ENCODE data around the gene PTGR2.
"Not testable (repeated sequence)": the region's sequence is repeated elsewhere in the genome, so short reads cannot be mapped to it uniquely, and the experiment has no call there.

Gene PTGR2

GRCh38 chr14:73833530-73834260 is 17.9 kb upstream of the PTGR2 start:
- H3K27me3 ChIP-seq (ENCODE audit: control insufficient read depth, insufficient read depth, low read length): no peaks in the 10 kb centered on the region
- H3K4me3 ChIP-seq (ENCODE audit: low read depth, low read length): no peak overlapping the region
- no peak overlapping the region for H3K27ac ChIP-seq (ENCODE audit: low read depth, low read length)
- no peaks in the 10 kb centered on the region for H3K9me3 ChIP-seq (ENCODE audit: control insufficient read depth, insufficient read depth, low read depth, low read length)
- H3K4me1 ChIP-seq (ENCODE audit: control insufficient read depth, insufficient read depth, low read length): peaks cover 19% of the 10 kb centered on the region
- H3K9ac ChIP-seq (ENCODE audit: low read length): no peak overlapping the region
- no peaks in the 10 kb centered on the region for H3K36me3 ChIP-seq (ENCODE audit: control insufficient read depth, insufficient read depth, low read length)

GRCh38 chr14:73834261-73834625 is 17.4 kb upstream of the PTGR2 start:
- H3K27me3 ChIP-seq (ENCODE audit: control insufficient read depth, insufficient read depth, low read length): no peaks in the 10 kb centered on the region
- no peak overlapping the region for H3K27ac ChIP-seq (ENCODE audit: low read depth, low read length)
- no peak overlapping the region for H3K4me3 ChIP-seq (ENCODE audit: low read depth, low read length)
- peaks cover 19% of the 10 kb centered on the region for H3K4me1 ChIP-seq (ENCODE audit: control insufficient read depth, insufficient read depth, low read length)
- no peaks in the 10 kb centered on the region for H3K9me3 ChIP-seq (ENCODE audit: control insufficient read depth, insufficient read depth, low read depth, low read length)
- H3K36me3 ChIP-seq (ENCODE audit: control insufficient read depth, insufficient read depth, low read length): no peaks in the 10 kb centered on the region
- H3K9ac ChIP-seq (ENCODE audit: low read length): no peak overlapping the region

GRCh38 chr14:73838293-73839034 is 13.2 kb upstream of the PTGR2 start:
- H3K36me3 ChIP-seq (ENCODE audit: control insufficient read depth, insufficient read depth, low read length); H3K9ac ChIP-seq (ENCODE audit: low read length); H3K27ac ChIP-seq (ENCODE audit: low read depth, low read length); H3K4me3 ChIP-seq (ENCODE audit: low read depth, low read length); H3K27me3 ChIP-seq (ENCODE audit: control insufficient read depth, insufficient read depth, low read length); H3K9me3 ChIP-seq (ENCODE audit: control insufficient read depth, insufficient read depth, low read depth, low read length): not testable (repeated sequence)
- peaks cover 17% of the 10 kb centered on the region for H3K4me1 ChIP-seq (ENCODE audit: control insufficient read depth, insufficient read depth, low read length)

- Histone ChIP-seq H3K9me3 (ENCODE audit: control insufficient read depth, insufficient read depth, low read depth, low read length) (no peaks in the 10 kb centered on the region), H3K9ac (ENCODE audit: low read length) (no peak overlapping the region), H3K36me3 (ENCODE audit: control insufficient read depth, insufficient read depth, low read length) (no peaks in the 10 kb centered on the region), H3K4me1 (ENCODE audit: control insufficient read depth, insufficient read depth, low read length) (no peaks in the 10 kb centered on the region), H3K27me3 (ENCODE audit: control insufficient read depth, insufficient read depth, low read length) (no peaks in the 10 kb centered on the region), H3K27ac (ENCODE audit: low read depth, low read length) (no peak overlapping the region), H3K4me3 (ENCODE audit: low read depth, low read length) (no peak overlapping the region)
Observed at GRCh38 chr14:73842201-73842600, 9.4 kb upstream of the PTGR2 start.

GRCh38 chr14:73842851-73843250 is 8.8 kb upstream of the PTGR2 start:
- no peaks in the 10 kb centered on the region for H3K9me3 ChIP-seq (ENCODE audit: control insufficient read depth, insufficient read depth, low read depth, low read length)
- H3K27me3 ChIP-seq (ENCODE audit: control insufficient read depth, insufficient read depth, low read length): no peaks in the 10 kb centered on the region
- H3K9ac ChIP-seq (ENCODE audit: low read length): no peak overlapping the region
- no peak overlapping the region for H3K27ac ChIP-seq (ENCODE audit: low read depth, low read length)
- H3K36me3 ChIP-seq (ENCODE audit: control insufficient read depth, insufficient read depth, low read length): no peaks in the 10 kb centered on the region
- H3K4me1 ChIP-seq (ENCODE audit: control insufficient read depth, insufficient read depth, low read length): no peaks in the 10 kb centered on the region
- H3K4me3 ChIP-seq (ENCODE audit: low read depth, low read length): no peak overlapping the region

- no peak overlapping the region for H3K9ac ChIP-seq (ENCODE audit: low read length)
- H3K4me1 ChIP-seq (ENCODE audit: control insufficient read depth, insufficient read depth, low read length): no peaks in the 10 kb centered on the region
Observed at GRCh38 chr14:73843296-73843695, 8.3 kb upstream of the PTGR2 start.

GRCh38 chr14:73846947-73847346 is 4.7 kb upstream of the PTGR2 start:
- no peak overlapping the region for H3K9ac ChIP-seq (ENCODE audit: low read length)
- no peaks in the 10 kb centered on the region for H3K36me3 ChIP-seq (ENCODE audit: control insufficient read depth, insufficient read depth, low read length)
- H3K9me3 ChIP-seq (ENCODE audit: control insufficient read depth, insufficient read depth, low read depth, low read length): no peaks in the 10 kb centered on the region
- H3K27ac ChIP-seq (ENCODE audit: low read depth, low read length): no peak overlapping the region
- peaks cover 6% of the 10 kb centered on the region for H3K4me1 ChIP-seq (ENCODE audit: control insufficient read depth, insufficient read depth, low read length)
- H3K27me3 ChIP-seq (ENCODE audit: control insufficient read depth, insufficient read depth, low read length): no peaks in the 10 kb centered on the region
- no peak overlapping the region for H3K4me3 ChIP-seq (ENCODE audit: low read depth, low read length)

More at GRCh38 chr14:73843296-73843695, 8.3 kb upstream of the PTGR2 start:
- Histone ChIP-seq H3K4me3 (ENCODE audit: low read depth, low read length) (no peak overlapping the region), H3K27ac (ENCODE audit: low read depth, low read length) (no peak overlapping the region), H3K27me3 (ENCODE audit: control insufficient read depth, insufficient read depth, low read length) (no peaks in the 10 kb centered on the region), H3K9me3 (ENCODE audit: control insufficient read depth, insufficient read depth, low read depth, low read length) (no peaks in the 10 kb centered on the region), H3K36me3 (ENCODE audit: control insufficient read depth, insufficient read depth, low read length) (no peaks in the 10 kb centered on the region)

GRCh38 chr14:73851000-73851399 is 631 bp upstream of the PTGR2 start:
- peaks cover 5% of the 10 kb centered on the region; the same call in 1 of the 2 replicates for H3K36me3 ChIP-seq (ENCODE audit: control insufficient read depth, insufficient read depth, low read length)
- no peaks in the 10 kb centered on the region for H3K9me3 ChIP-seq (ENCODE audit: control insufficient read depth, insufficient read depth, low read depth, low read length)
- H3K4me1 ChIP-seq (ENCODE audit: control insufficient read depth, insufficient read depth, low read length): peaks cover 6% of the 10 kb centered on the region
- no peaks in the 10 kb centered on the region for H3K27me3 ChIP-seq (ENCODE audit: control insufficient read depth, insufficient read depth, low read length)
- H3K9ac ChIP-seq (ENCODE audit: low read length): peak overlapping the region; percentile 99
- peak overlapping the region; percentile 61 for H3K27ac ChIP-seq (ENCODE audit: low read depth, low read length)
- H3K4me3 ChIP-seq (ENCODE audit: low read depth, low read length): peak overlapping the region; percentile 99

GRCh38 chr14:73859145-73859544 is 7.5 kb downstream of the PTGR2 start:
- H3K27ac ChIP-seq (ENCODE audit: low read depth, low read length): no peak overlapping the region
- H3K9ac ChIP-seq (ENCODE audit: low read length): no peak overlapping the region
- peaks cover 37% of the 10 kb centered on the region for H3K36me3 ChIP-seq (ENCODE audit: control insufficient read depth, insufficient read depth, low read length)
- no peaks in the 10 kb centered on the region for H3K27me3 ChIP-seq (ENCODE audit: control insufficient read depth, insufficient read depth, low read length)
- no peak overlapping the region for H3K4me3 ChIP-seq (ENCODE audit: low read depth, low read length)
- H3K4me1 ChIP-seq (ENCODE audit: control insufficient read depth, insufficient read depth, low read length): no peaks in the 10 kb centered on the region
- H3K9me3 ChIP-seq (ENCODE audit: control insufficient read depth, insufficient read depth, low read depth, low read length): no peaks in the 10 kb centered on the region

- no peaks in the 10 kb centered on the region for H3K4me1 ChIP-seq (ENCODE audit: control insufficient read depth, insufficient read depth, low read length)
- H3K36me3 ChIP-seq (ENCODE audit: control insufficient read depth, insufficient read depth, low read length): peaks cover 48% of the 10 kb centered on the region
- H3K4me3 ChIP-seq (ENCODE audit: low read depth, low read length): no peak overlapping the region
- H3K9me3 ChIP-seq (ENCODE audit: control insufficient read depth, insufficient read depth, low read depth, low read length): no peaks in the 10 kb centered on the region
- H3K9ac ChIP-seq (ENCODE audit: low read length): no peak overlapping the region
- H3K27ac ChIP-seq (ENCODE audit: low read depth, low read length): no peak overlapping the region; the same call in 1 of the 2 replicates
- H3K27me3 ChIP-seq (ENCODE audit: control insufficient read depth, insufficient read depth, low read length): no peaks in the 10 kb centered on the region
Observed at GRCh38 chr14:73861073-73861472, 9.4 kb downstream of the PTGR2 start.

- Histone ChIP-seq H3K27ac (ENCODE audit: low read depth, low read length) (no peak overlapping the region), H3K4me1 (ENCODE audit: control insufficient read depth, insufficient read depth, low read length) (no peaks in the 10 kb centered on the region), H3K4me3 (ENCODE audit: low read depth, low read length) (no peak overlapping the region), H3K9ac (ENCODE audit: low read length) (no peak overlapping the region), H3K36me3 (ENCODE audit: control insufficient read depth, insufficient read depth, low read length) (peaks cover 52% of the 10 kb centered on the region), H3K9me3 (ENCODE audit: control insufficient read depth, insufficient read depth, low read depth, low read length) (no peaks in the 10 kb centered on the region), H3K27me3 (ENCODE audit: control insufficient read depth, insufficient read depth, low read length) (no peaks in the 10 kb centered on the region)
Observed at GRCh38 chr14:73862480-73862879, 10.8 kb downstream of the PTGR2 start.

Data from HUES6 (cell line).